ENCODE results near the gene NDUFS5. TPM values are rescaled to one million over a fixed set of nuclear protein-coding genes. Genes with fewer than 3 reads are reported as not detected.
"Not testable (repeated sequence)": the region's sequence is repeated elsewhere in the genome, so short reads cannot be mapped to it uniquely, and the experiment has no call there.

The NDUFS5 gene
- polyA plus RNA-seq, 1 donor = 266 TPM

- WGBS (ENCODE audit: insufficient coverage, low lambda C conversion rate) = no CpG with 5 or more reads among the region's 7 CpGs
- H3K27ac ChIP-seq (ENCODE audit: low read length); H3K4me1 ChIP-seq (ENCODE audit: control insufficient read depth, insufficient read depth, low read length); DNase-seq; H3K27me3 ChIP-seq (ENCODE audit: control insufficient read depth, insufficient read depth, low read length); H3K9me3 ChIP-seq (ENCODE audit: control insufficient read depth, low read depth, low read length); H3K36me3 ChIP-seq (ENCODE audit: control insufficient read depth, insufficient read depth, low read length); H3K4me3 ChIP-seq (ENCODE audit: low read length): not testable (repeated sequence)
These were observed 35.4 kb downstream of the NDUFS5 start for GRCh38 chr1:39061516-39061915.

- H3K9me3 ChIP-seq (ENCODE audit: control insufficient read depth, low read depth, low read length) = no peaks in the 10 kb centered on the region
- H3K36me3 ChIP-seq (ENCODE audit: control insufficient read depth, insufficient read depth, low read length) = no peaks in the 10 kb centered on the region
- DNase-seq = no peak
- no peaks in the 10 kb centered on the region for H3K27me3 ChIP-seq (ENCODE audit: control insufficient read depth, insufficient read depth, low read length)
- no peak overlapping the region for H3K4me3 ChIP-seq (ENCODE audit: low read length)
- no CpG with 5 or more reads among the region's 4 CpGs for WGBS (ENCODE audit: insufficient coverage, low lambda C conversion rate)
- no peak overlapping the region for H3K27ac ChIP-seq (ENCODE audit: low read length)
- H3K4me1 ChIP-seq (ENCODE audit: control insufficient read depth, insufficient read depth, low read length) = no peaks in the 10 kb centered on the region
These were observed 35.8 kb downstream of the NDUFS5 start for GRCh38 chr1:39061951-39062350.

- Histone ChIP-seq H3K36me3 (ENCODE audit: control insufficient read depth, insufficient read depth, low read length) (no peaks in the 10 kb centered on the region), H3K4me1 (ENCODE audit: control insufficient read depth, insufficient read depth, low read length) (no peaks in the 10 kb centered on the region), H3K27ac (ENCODE audit: low read length) (no peak overlapping the region), H3K27me3 (ENCODE audit: control insufficient read depth, insufficient read depth, low read length) (no peaks in the 10 kb centered on the region), H3K4me3 (ENCODE audit: low read length) (no peak overlapping the region), H3K9me3 (ENCODE audit: control insufficient read depth, low read depth, low read length) (no peaks in the 10 kb centered on the region)
- 100% methylated on average over 2 of the region's 7 CpGs for WGBS (ENCODE audit: insufficient coverage, low lambda C conversion rate)
- no peak for DNase-seq
These were observed 37.0 kb downstream of the NDUFS5 start for GRCh38 chr1:39063191-39063590.

- 100% methylated on average over 2 of the region's 6 CpGs for WGBS (ENCODE audit: insufficient coverage, low lambda C conversion rate)
- Histone ChIP-seq H3K4me3 (ENCODE audit: low read length) (no peak overlapping the region), H3K4me1 (ENCODE audit: control insufficient read depth, insufficient read depth, low read length) (no peaks in the 10 kb centered on the region), H3K9me3 (ENCODE audit: control insufficient read depth, low read depth, low read length) (no peaks in the 10 kb centered on the region), H3K27ac (ENCODE audit: low read length) (no peak overlapping the region), H3K36me3 (ENCODE audit: control insufficient read depth, insufficient read depth, low read length) (no peaks in the 10 kb centered on the region), H3K27me3 (ENCODE audit: control insufficient read depth, insufficient read depth, low read length) (no peaks in the 10 kb centered on the region)
- DNase-seq = no peak
These were observed 37.6 kb downstream of the NDUFS5 start for GRCh38 chr1:39063775-39064174.

- Histone ChIP-seq H3K36me3 (ENCODE audit: control insufficient read depth, insufficient read depth, low read length) (no peaks in the 10 kb centered on the region), H3K27ac (ENCODE audit: low read length) (no peak overlapping the region), H3K4me3 (ENCODE audit: low read length) (no peak overlapping the region), H3K9me3 (ENCODE audit: control insufficient read depth, low read depth, low read length) (no peaks in the 10 kb centered on the region), H3K4me1 (ENCODE audit: control insufficient read depth, insufficient read depth, low read length) (no peaks in the 10 kb centered on the region), H3K27me3 (ENCODE audit: control insufficient read depth, insufficient read depth, low read length) (no peaks in the 10 kb centered on the region)
- WGBS (ENCODE audit: insufficient coverage, low lambda C conversion rate) = no CpG with 5 or more reads among the region's 3 CpGs
- DNase-seq = no peak
These were observed 39.4 kb downstream of the NDUFS5 start for GRCh38 chr1:39065542-39065941.

- H3K27me3 ChIP-seq (ENCODE audit: control insufficient read depth, insufficient read depth, low read length); H3K4me1 ChIP-seq (ENCODE audit: control insufficient read depth, insufficient read depth, low read length); H3K9me3 ChIP-seq (ENCODE audit: control insufficient read depth, low read depth, low read length); H3K27ac ChIP-seq (ENCODE audit: low read length); H3K36me3 ChIP-seq (ENCODE audit: control insufficient read depth, insufficient read depth, low read length); H3K4me3 ChIP-seq (ENCODE audit: low read length); DNase-seq: not testable (repeated sequence)
- WGBS (ENCODE audit: insufficient coverage, low lambda C conversion rate) = 100% methylated on average over 2 of the region's 7 CpGs
These were observed 42.1 kb downstream of the NDUFS5 start for GRCh38 chr1:39068227-39068626.

GRCh38 chr1:39071557-39071956 is 45.4 kb downstream of the NDUFS5 start:
- not testable (repeated sequence) for DNase-seq; H3K27ac ChIP-seq (ENCODE audit: low read length); H3K4me1 ChIP-seq (ENCODE audit: control insufficient read depth, insufficient read depth, low read length); H3K27me3 ChIP-seq (ENCODE audit: control insufficient read depth, insufficient read depth, low read length); H3K36me3 ChIP-seq (ENCODE audit: control insufficient read depth, insufficient read depth, low read length); H3K9me3 ChIP-seq (ENCODE audit: control insufficient read depth, low read depth, low read length); H3K4me3 ChIP-seq (ENCODE audit: low read length)

- peaks cover 3% of the 10 kb centered on the region for H3K9me3 ChIP-seq (ENCODE audit: control insufficient read depth, low read depth, low read length)
- no peak overlapping the region for H3K4me3 ChIP-seq (ENCODE audit: low read length)
- peaks cover 18% of the 10 kb centered on the region for H3K27me3 ChIP-seq (ENCODE audit: control insufficient read depth, insufficient read depth, low read length)
- WGBS (ENCODE audit: insufficient coverage, low lambda C conversion rate) = no CpG with 5 or more reads among the region's 13 CpGs
- no peaks in the 10 kb centered on the region for H3K36me3 ChIP-seq (ENCODE audit: control insufficient read depth, insufficient read depth, low read length)
- H3K27ac ChIP-seq (ENCODE audit: low read length) = no peak overlapping the region
- DNase-seq = no peak
- no peaks in the 10 kb centered on the region for H3K4me1 ChIP-seq (ENCODE audit: control insufficient read depth, insufficient read depth, low read length)
These were observed 50.1 kb downstream of the NDUFS5 start for GRCh38 chr1:39076127-39076798.

GRCh38 chr1:39076799-39077148 is 50.6 kb downstream of the NDUFS5 start:
- Histone ChIP-seq H3K9me3 (ENCODE audit: control insufficient read depth, low read depth, low read length) (peaks cover 3% of the 10 kb centered on the region), H3K4me3 (ENCODE audit: low read length) (no peak overlapping the region), H3K4me1 (ENCODE audit: control insufficient read depth, insufficient read depth, low read length) (no peaks in the 10 kb centered on the region), H3K27me3 (ENCODE audit: control insufficient read depth, insufficient read depth, low read length) (peaks cover 18% of the 10 kb centered on the region), H3K27ac (ENCODE audit: low read length) (no peak overlapping the region), H3K36me3 (ENCODE audit: control insufficient read depth, insufficient read depth, low read length) (no peaks in the 10 kb centered on the region)
- no peak for DNase-seq
- no CpG with 5 or more reads among the region's 2 CpGs for WGBS (ENCODE audit: insufficient coverage, low lambda C conversion rate)

- WGBS (ENCODE audit: insufficient coverage, low lambda C conversion rate) = no CpG with 5 or more reads among the region's 12 CpGs
- H3K36me3 ChIP-seq (ENCODE audit: control insufficient read depth, insufficient read depth, low read length) = no peaks in the 10 kb centered on the region
- DNase-seq = no peak
- H3K4me1 ChIP-seq (ENCODE audit: control insufficient read depth, insufficient read depth, low read length) = no peaks in the 10 kb centered on the region
- peaks cover 40% of the 10 kb centered on the region for H3K27me3 ChIP-seq (ENCODE audit: control insufficient read depth, insufficient read depth, low read length)
- peak overlapping the region; percentile 18 for H3K4me3 ChIP-seq (ENCODE audit: low read length)
- no peak overlapping the region for H3K27ac ChIP-seq (ENCODE audit: low read length)
- H3K9me3 ChIP-seq (ENCODE audit: control insufficient read depth, low read depth, low read length) = no peaks in the 10 kb centered on the region
These were observed 54.2 kb downstream of the NDUFS5 start for GRCh38 chr1:39080269-39080826.

GRCh38 chr1:39080831-39081270 is 54.7 kb downstream of the NDUFS5 start:
- no peak overlapping the region for H3K27ac ChIP-seq (ENCODE audit: low read length)
- H3K27me3 ChIP-seq (ENCODE audit: control insufficient read depth, insufficient read depth, low read length) = peaks cover 40% of the 10 kb centered on the region
- peak overlapping the region; percentile 18 for H3K4me3 ChIP-seq (ENCODE audit: low read length)
- H3K4me1 ChIP-seq (ENCODE audit: control insufficient read depth, insufficient read depth, low read length) = no peaks in the 10 kb centered on the region
- no CpG with 5 or more reads among the region's 35 CpGs for WGBS (ENCODE audit: insufficient coverage, low lambda C conversion rate)
- no peaks in the 10 kb centered on the region for H3K9me3 ChIP-seq (ENCODE audit: control insufficient read depth, low read depth, low read length)
- DNase-seq = peak in 1 of 2 donors; percentile 9
- no peaks in the 10 kb centered on the region for H3K36me3 ChIP-seq (ENCODE audit: control insufficient read depth, insufficient read depth, low read length)

All from large intestine (tissue), 3 donors.